NCI-H748 treated with DMSO at 0.1 percent for 48 hours (cell line): Measurements from ENCODE around the gene NFE2L1.
"Not testable (repeated sequence)": the region's sequence is repeated elsewhere in the genome, so short reads cannot be mapped to it uniquely, and the experiment has no call there.

Experiments used
- DNase-seq: peaks from one replicate; lab custom pipeline; 2025; lab: John Stamatoyannopoulos, UW

Gene NFE2L1

DNA sequence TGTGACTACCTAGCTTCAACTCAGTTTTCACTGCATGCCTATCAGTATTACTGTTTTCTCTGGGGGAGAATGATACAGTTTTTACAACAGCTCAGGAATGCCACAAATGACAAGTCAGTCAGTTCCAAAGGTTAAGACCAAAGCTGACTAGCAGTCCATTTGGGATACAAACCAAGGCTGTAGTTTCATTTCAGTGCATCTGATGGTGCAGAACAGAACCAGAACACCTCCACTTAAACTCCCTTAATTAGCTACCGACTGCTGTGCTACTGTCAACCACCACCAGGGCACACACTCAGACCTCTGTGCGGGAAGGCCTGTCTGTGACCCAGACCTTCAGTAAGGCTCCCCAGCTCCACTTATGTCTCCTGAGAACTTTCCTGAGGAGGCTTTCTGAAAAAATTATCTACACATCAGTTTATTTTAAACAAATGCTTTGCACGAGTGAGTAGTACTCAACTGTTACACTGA, 20.4 kb downstream of the NFE2L1 start:
- DNase-seq = no peak

DNA sequence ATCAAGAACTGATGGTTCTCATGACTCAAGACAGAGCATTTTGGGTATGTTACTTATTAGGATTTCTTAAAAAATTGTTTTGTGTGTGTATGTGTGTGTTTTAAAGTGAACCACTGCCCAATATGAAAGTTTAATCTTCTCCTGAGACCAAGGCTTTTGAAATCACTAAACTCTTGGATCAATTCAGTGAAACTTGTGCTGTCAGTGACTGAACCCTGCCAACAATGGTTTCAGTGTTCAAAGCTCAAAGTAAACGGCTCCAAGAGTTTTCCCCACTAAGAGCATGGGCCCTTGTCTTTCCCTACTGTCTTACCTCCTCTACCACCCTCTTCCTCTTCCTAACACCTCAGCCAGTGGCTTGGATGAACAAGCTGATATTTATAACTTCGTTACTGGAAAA, 22.0 kb downstream of the NFE2L1 start:
- DNase-seq = no peak

DNA sequence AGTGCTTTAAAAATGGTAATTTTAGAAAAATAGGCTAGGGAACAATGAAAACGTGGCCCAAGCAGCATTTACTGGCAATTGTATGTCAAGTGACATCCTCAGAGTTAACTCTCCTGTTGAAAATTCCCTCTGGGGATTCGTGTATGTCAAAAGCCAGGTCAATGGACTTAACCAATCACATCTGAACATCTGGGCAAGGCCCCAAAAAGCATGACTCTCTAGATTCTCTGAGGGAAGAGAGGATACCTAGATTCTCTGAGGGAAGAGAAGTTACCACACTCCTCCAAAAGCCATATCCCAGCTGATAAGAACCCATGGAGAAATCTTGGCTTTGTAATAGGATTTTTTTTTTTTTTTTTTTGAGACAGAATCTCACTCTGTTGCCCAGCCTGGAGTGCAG, 23.5 kb downstream of the NFE2L1 start:
- DNase-seq = no peak

DNA sequence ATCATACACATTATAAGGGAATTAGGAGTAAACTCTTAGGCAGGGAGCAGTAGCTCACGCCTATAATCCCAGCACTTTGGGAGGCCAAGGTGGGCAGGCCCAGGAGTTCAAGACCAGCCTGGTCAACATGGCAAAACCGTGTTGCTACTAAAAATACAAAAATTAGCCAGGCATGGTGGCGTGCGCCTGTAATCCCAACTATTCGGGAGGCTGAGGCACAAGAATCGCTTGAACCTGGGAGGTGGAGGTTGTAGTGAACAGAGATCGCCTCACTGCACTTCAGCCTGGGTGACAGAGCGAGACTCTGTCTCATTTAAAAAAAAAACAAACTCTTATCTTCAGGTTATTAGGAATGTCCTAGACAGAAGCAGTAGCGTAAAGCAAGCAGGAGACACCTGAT, 24.7 kb downstream of the NFE2L1 start:
- DNase-seq = not testable (repeated sequence)

DNA sequence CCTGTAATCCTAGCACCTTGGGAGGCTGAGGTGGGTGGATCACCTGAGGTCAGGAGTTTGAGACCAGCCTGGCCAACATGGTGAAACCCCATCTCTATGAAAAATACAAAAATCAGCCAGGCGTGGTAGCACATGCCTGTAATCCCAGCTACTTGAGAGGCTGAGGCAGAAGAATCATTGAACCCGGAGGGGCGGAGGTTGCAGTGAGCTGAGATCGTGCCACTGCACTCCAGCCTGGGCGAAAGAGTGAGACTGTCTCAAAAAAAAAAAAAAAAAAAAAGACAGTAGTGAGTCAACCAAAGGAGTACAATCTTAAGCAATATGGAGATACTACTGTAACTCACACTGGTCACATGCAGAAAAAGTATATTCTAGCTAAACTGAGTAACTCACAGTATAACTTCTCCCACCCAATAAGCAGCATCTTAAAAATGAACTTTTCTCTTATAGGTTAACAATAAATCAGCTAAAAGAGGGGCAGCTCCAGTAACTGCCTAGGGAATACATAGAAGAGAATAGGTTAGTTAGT, 25.5 kb downstream of the NFE2L1 start:
- DNase-seq = not testable (repeated sequence)

DNA sequence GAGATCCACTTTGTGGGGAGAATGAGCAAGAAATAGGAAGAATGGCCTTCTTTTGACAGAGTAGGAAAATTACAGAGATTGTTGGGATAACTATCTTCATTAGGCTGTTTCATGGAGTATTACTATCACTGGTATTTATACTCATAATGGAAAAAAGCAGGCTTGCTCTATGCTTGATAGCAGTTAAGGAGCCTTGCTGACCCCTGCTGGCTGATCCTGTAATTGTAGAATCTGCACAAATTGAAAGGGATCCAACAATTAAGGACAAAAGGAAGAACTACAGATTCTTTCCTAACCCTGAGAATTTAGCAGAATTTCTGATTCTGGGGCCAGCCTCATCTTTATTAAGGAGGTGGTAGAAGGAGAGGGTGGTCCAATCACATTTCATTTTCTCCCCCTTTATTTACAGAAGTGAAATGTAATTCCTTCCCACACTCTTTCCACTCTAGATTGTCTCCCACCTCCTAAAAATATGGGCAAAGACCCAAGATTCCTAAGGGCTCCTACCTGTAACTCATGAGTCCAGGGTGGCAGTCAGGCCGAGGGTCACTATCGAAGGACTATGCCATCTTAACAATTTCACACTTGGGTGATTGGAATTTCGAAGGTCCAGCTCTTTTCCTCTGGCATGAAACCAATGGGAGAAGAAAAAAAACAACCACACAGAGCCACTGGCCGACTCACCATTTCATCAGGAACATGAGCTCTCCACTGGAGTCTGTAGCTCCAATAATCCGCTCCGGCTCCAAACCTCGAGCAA, 26.3 kb downstream of the NFE2L1 start:
- peak; percentile 34 for DNase-seq

DNA sequence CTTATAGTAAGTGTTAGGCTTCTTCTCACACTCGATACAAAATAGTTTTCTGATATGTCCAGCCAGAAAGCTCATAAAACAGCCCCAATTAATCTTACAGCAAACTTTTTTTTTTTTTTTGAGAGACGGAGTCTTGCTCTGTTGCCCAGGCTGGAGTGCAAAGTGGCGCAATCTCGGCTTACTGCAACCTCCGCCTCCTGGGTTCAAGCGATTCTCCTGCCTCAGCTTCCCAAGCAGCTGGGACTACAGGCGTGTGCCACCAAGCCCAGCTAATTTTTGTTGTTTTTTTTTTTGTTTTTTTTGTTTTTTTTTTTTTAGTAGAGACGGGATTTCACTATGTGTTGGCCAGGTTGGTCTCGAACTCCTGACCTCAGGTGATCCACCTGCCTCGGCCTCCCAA, 29.0 kb downstream of the NFE2L1 start:
- DNase-seq = not testable (repeated sequence)

DNA sequence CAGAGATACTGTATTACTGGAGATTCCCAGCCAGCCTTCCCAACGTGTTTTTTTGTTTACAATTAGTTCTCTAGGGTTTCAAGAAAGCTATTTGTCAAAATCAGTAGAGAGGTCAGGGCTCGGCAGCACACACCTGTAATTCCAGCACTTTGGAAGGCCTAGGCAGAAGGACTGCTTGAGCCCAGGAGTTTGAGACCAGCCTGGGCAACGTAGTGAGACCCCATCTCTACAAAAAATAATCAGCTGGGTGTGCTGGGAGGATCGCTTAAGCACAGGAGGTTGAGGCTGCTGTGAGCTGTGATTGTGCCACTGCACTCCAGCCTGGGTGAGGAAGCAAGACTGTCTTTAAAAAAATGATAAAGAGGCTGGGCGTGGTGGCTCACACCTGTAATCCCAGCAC, 33.7 kb downstream of the NFE2L1 start:
- no peak for DNase-seq

DNA sequence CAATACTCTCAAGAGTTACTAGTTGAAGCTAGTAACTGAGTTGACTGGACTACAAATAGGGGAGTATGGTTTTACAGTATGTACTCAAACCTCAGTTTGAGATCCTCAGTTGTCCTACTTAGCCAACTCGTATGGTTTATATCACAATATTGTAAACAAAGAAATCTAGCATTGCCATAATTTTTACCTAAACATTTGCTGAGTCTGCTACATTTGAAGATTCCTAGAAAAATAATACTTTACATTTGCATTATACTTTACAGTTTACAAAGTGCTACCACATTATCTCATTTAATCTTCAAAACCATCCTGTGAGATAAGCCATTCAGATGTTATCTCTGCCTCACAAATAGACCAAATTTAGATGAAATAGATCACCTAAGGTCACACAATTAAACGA, 36.8 kb downstream of the NFE2L1 start:
- DNase-seq = no peak

DNA sequence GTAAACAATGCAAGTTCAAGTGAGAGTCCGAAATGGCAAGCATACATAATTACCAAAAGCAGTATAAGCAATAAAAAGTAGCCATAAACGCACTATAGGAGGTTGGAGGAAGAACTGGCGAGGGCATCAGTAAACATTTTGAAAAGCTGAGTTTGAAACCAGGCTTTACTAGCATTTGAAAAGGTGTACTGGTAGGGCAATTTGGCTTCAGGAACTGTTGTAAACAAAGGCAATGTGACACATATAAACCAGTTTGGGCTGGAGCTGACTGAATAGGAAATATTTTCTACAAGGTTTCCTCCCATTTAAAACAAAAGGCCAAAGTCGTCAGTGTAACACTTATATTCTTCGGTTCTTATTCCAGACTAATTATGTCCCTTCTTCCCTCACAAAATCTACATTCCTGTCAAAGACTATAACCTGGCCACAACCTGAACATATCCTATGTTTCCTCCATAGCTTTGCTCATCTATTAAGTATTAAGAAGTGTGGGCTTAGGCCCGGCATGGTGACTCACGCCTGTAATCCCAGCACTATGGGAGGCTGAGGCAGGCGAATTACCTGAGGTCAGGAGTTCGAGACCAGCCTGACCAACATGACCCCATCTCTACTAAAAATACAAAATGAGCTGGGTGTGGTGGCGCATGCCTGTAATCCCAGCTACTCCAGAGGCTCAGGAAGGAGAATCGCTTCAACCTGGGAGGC, 45.3 kb downstream of the NFE2L1 start:
- no peak for DNase-seq

DNA sequence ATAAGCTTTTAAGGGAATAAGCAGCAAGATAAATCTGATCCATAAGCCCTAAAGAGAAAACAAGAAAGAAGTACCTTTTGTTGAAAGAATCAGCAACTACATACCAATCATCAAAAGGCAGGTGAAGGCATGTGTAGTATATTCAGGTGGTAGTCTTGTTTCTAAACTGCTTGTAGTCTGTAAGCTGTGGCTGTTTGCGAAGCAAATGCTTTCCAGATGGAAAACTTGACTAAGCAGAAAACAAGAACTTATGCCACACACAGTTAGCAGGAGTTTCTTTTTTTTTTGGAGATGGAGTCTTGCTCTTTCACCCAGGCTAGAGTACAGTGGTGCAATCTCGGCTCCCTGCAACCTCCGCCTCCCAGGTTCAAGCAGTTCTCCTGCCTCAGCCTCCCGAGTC, 47.5 kb downstream of the NFE2L1 start:
- DNase-seq = no peak

DNA sequence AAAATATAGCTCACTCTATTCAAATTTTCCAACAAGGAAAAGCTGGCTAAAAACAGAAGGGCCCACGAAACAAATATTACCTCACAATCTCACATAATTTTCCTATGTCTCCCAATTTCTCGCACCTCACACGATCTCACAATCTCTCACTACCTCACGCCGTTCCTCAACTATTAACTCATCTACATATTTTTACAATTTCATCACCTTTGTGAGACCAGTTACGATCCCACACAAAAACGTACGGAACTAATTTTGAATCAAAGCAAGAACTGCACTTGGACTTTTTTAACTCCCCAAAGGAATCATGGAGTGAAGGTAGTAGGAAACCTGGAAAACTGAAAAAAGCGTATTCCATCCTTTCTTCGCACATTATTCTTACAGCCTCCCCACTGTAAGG, 52.0 kb downstream of the NFE2L1 start:
- DNase-seq = no peak

DNA sequence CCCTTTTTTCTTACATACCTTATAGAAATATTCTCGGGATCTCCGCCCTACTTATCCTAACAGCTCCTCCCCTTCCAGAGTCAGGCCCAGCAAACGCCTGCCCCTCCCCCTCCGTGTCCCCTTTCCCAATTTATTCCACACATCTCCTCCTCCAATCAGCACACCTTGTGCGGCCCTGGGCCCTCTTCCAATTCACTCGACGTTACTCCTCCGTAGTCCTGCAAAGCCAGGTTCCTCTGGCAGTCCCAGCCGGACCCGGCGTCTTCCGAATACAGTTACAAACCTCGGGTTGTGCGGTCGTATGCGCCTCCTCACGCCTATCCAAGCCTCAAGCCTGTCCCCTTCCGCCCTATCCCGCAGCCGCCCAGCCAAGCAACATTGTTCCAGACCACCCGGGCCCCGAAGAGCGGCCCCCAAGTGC, 52.4 kb downstream of the NFE2L1 start:
- DNase-seq = peak; percentile 73

DNA sequence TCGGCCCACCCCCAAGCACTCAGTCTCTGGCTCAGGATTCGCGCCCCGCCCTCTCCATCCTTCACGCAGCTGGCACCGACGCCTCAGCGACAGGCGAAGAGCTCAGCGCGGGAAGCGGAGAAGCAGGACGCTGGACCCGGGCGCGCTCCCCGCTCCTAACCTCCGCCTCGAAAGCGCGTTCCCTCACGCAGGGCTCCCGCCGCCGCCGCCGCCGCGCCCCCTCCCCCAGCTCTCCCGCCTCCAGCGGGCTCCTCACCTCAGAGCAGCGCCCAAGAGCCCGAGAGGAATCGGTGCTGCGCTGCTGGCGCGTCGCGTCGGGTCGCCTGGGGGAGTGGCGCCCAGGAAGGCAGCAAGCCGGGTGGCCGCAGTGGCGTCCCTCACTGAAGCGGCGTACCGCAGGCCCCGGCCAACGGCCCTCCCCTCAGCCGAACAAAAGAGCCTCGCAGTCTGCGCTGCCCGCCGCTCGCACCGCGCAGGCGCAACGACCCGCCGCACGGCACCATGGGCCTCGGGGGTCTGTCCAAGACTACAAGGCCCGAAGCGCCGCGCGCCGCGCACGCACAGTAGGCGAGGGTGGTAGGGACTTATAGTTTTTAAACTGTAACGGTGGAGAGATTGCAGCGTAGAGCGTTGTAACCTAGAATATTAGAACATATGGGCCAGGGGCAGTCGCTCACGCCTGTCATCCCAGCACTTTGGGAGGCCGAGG, 53.0 kb downstream of the NFE2L1 start, which contains the start of gene CBX1:
Gene CBX1 (minus strand): TSS at position 467 of the 709 bp plus-strand sequence. CDS start 24,474 bp downstream, outside the sequence.
- peak; percentile 74 for DNase-seq

DNA sequence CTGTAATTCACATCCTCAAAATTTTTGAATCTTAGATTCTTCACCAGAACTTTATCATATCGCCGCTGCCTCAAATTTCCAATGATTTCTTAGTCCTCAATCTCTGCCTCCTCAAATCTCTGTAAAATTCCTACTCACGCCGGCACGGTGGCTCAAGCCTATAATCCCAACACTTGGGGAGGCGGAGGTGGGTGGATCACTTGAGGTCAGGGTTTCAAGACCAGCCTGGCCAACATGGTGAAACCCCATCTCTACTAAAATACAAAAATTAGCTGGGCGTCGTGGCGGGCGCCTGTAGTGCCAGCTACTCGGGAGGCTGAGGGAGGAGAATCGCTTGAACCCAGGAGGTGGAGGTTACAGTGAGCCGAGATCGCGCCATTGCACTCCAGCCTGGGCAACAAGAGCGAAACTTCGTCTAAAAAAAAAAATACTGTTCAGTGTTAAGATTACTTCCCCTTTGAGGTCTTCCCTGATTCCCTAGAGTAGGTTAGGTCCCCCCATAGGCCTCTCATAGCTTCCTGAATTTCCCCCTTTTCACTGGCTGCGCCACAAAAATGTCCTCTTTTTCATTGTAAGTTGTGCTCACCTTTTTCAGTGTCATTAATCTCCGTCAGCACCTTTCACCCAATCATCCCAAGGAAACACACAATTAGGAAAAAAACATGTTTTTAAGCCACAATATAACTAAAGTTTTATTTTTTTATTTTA, 54.0 kb downstream of the NFE2L1 start:
- no peak for DNase-seq

DNA sequence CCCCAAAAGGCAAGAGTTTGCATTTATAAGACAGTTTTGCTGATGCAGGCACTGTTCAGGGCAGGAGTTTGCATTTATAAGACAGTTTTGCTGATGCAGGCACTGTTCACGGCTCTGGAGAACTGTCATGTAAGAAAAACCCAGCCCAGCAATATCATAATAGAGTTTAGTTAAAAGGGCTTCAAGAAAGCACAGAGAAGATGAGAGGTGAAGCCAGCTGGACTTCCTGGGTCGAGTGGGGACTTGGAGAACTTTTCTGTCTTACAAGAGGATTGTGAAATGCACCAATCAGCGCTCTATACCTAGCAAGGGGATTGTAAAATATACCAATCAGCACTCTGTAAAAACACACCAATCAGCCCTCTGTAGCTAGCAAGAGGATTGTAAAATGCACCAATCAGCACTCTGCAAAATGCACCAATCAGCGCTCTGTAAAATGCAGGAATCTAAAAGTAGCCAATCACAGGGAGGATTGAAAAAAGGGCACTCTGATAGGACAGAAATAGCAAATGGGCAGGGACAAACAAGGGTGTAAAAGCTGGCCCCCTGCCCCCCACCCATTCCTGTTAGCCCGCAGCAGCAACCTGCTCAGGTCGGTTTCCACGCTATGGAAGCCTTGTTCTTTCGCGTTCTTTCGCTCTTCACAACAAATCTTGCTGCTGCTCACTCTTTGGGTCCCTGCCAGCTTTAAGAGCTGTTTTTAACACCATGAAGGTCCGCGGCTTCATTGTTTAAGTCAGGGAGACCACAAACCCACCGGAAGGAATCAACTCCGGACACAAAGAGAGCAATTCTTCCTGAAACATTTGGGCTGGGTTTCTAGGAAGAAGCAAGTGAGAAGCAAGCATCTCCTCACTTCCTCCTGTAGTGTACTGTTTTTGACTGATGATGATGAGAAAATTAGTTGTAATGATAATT, 54.9 kb downstream of the NFE2L1 start:
- no peak for DNase-seq

DNA sequence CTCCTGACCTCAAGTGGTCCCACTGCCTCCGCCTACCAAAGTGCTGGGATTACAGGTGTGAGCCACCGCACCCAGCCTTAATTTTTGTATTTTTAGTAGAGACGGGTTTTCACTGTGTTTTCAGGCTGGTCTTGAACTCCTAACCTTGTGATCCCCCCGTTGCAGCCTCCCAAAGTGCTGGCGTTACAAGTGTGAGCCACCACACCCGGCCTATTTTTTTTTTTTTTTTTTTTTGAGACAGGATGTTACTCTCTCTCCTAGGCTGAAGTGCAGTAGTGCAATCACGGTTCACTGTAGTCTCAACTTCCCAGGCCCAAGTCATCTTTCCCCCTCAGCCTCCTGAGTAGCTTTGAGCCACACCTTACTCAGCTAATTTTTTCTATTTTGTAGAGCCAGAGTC, 56.3 kb downstream of the NFE2L1 start:
- DNase-seq = no peak

DNA sequence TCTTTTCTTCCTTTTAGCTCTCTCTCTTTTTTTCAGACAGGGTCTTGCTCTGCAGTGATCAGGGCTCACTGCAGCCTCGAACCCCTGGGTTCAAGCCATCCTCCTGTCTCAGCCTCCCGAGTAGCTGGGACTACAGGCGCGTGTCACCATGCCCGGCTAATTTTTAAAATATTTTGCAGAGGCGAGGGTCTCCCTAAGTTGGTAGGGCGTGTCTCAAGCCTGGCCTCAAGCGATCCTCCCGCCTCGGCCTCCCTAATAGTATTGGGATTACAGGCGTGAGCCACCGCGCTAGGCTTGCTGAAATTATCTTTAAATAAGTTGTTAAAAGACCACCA, 58.6 kb downstream of the NFE2L1 start:
- DNase-seq = no peak

DNA sequence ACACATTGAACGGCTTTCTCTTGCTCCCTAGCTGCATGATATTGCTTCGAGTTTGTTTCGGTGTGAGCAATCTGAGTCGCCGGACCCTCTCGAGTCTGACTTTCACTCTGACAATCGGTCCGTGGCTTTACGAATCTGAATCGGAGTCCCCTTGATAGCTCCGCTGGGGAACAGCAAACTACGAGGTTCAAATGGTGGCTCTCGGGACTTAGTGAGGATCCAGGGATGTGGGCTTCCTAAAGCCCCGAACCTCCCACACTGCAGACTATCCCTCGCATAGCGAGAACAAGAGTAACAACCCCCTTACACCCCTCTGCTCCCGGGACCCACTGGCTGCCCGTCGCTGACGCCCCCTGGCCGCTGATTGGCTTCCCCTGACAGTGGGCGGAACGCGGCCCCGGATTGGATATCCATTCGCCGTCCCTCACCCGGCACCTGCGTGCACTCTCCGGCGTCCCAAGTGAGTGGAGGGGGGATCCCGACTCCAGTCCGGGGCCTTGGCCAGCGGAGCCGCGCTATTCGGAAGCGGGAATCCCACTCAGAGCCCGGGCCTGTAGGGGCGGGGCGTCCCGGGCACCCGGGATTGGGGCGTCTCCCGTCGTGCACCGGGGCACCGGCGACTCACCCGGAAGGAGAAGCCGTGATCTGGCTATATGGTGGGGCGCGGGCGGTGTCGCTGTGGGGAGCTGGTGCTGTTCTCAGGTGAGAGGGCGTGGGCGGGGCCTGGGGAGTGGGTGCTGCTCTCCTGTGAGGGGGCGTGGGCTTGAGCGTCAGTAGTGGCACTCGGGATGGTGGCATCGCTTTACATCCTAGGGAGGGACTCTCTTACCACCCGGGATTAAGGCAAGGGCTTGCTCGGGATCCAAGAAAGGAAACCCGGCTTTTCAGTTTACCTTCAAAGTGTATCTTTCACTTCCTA, 59.2 kb downstream of the NFE2L1 start, which contains the start of gene SNX11:
Gene SNX11 (plus strand): TSS at position 630 of the 919 bp plus-strand sequence. CDS start 4,278 bp downstream, outside the sequence.
- peak; percentile 91 for DNase-seq

DNA sequence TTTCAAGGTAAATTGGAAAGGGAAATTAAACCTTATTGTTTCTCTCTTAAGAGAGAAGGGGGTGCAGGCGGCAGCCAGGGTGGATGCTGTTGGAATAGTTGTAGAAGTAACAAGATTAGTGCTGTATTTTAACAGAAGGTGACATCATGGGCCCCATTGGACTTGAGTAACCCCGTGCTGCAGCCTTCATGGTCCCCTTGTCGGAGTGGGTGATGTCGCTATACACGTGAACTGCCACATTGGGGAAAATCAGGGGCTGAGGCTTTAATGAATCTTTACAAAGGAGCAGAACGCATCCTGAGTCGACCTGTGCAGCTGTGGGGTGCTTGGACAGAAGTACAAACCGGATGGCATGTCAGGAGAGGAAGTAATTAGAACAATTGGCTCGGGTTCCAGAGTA, 62.6 kb downstream of the NFE2L1 start:
- DNase-seq = no peak
